IPS DF 4.7 (cell line): ENCODE results near the gene ANTXR1.
"Not testable (repeated sequence)": the region's sequence is repeated elsewhere in the genome, so short reads cannot be mapped to it uniquely, and the experiment has no call there.

Experiments
- DNase-seq: peaks from one replicate; pipeline ENCODE4 v3.0.0-alpha.2; 2013; ENCODE audit warnings: low spot score; ENCODE audit errors: extremely low read depth

Gene ANTXR1

GRCh38 chr2:69226903-69227302, 213.9 kb downstream of the ANTXR1 start:
- no peak for DNase-seq

GRCh38 chr2:69227716-69228115, 214.7 kb downstream of the ANTXR1 start:
- DNase-seq = no peak

GRCh38 chr2:69230946-69231345, 218.0 kb downstream of the ANTXR1 start:
- not testable (repeated sequence) for DNase-seq

GRCh38 chr2:69231612-69232277, 218.8 kb downstream of the ANTXR1 start:
- no peak for DNase-seq

GRCh38 chr2:69235835-69236234, 222.9 kb downstream of the ANTXR1 start:
- not testable (repeated sequence) for DNase-seq

- DNase-seq = no peak
These were observed 224.2 kb downstream of the ANTXR1 start for GRCh38 chr2:69237070-69237670.

- no peak for DNase-seq
These were observed 225.6 kb downstream of the ANTXR1 start for GRCh38 chr2:69238449-69239031.

- no peak for DNase-seq
These were observed 228.1 kb downstream of the ANTXR1 start for GRCh38 chr2:69241093-69241492.

- DNase-seq = no peak
These were observed 228.9 kb downstream of the ANTXR1 start for GRCh38 chr2:69241664-69242514.

GRCh38 chr2:69242651-69243051, 229.7 kb downstream of the ANTXR1 start:
- DNase-seq = no peak

- no peak for DNase-seq
These were observed 230.7 kb downstream of the ANTXR1 start for GRCh38 chr2:69243652-69244051.

GRCh38 chr2:69244882-69245281, 231.9 kb downstream of the ANTXR1 start:
- DNase-seq = no peak

GRCh38 chr2:69247583-69247982, 234.6 kb downstream of the ANTXR1 start:
- DNase-seq = no peak

- DNase-seq = no peak
These were observed 235.3 kb downstream of the ANTXR1 start for GRCh38 chr2:69248232-69248631.

GRCh38 chr2:69250981-69251380, 238.0 kb downstream of the ANTXR1 start:
- DNase-seq = no peak

GRCh38 chr2:69251943-69252342, 239.0 kb downstream of the ANTXR1 start:
- no peak for DNase-seq

- no peak for DNase-seq
These were observed 240.1 kb downstream of the ANTXR1 start for GRCh38 chr2:69253112-69253511.

- no peak for DNase-seq
These were observed 240.8 kb downstream of the ANTXR1 start for GRCh38 chr2:69253611-69254301.

GRCh38 chr2:69255760-69256159, 242.8 kb downstream of the ANTXR1 start:
- no peak for DNase-seq

- DNase-seq = not testable (repeated sequence)
These were observed 247.1 kb downstream of the ANTXR1 start for GRCh38 chr2:69259994-69260591.

GRCh38 chr2:69260666-69261065, 247.7 kb downstream of the ANTXR1 start:
- DNase-seq = no peak
